Lower leg skin (tissue), 4 donors: ENCODE measurements around the gene CRISPLD2. TPM values are rescaled to one million over a fixed set of nuclear protein-coding genes. Genes with fewer than 3 reads are reported as not detected.

Source experiments
- DNase-seq, 2 donors: peaks; one replicate each; pipeline ENCODE4 v3.0.0-alpha.2; 2019; ENCODE audit warnings: low spot score in 2 of 2
- H3K4me3 ChIP-seq: fragments of 200-600 bp; sonication (generic); 2 replicates; pipeline ENCODE4 v1.5.1; 2017; ENCODE audit warnings: mild to moderate bottlenecking, low read depth; ENCODE audit not compliant: poor library complexity, severe bottlenecking
- CTCF ChIP-seq, 3 donors: fragments of 450-650 bp; IDR thresholded peaks; one replicate each; pipeline ENCODE4 v1.5.1; 2016; ENCODE audit warnings: antibody characterized with exemption in 3 of 3, mild to moderate bottlenecking in 3 of 3, moderate library complexity in 2 of 3
- POLR2A ChIP-seq, 2 donors: fragments of 450-650 bp; IDR thresholded peaks; one replicate each; pipeline ENCODE4 v1.6.1; 2016 to 2017; ENCODE audit warnings: antibody characterized with exemption in 2 of 2, mild to moderate bottlenecking in 1 of 2, moderate library complexity in 1 of 2
- WGBS, 2 donors: methylation state at CpG; one replicate each; pipeline ENCODE4 v1.1.5; 2018; 5-methylcytosine and 5-hydroxymethylcytosine counted together
- intact Hi-C: fragments of 100-400 bp; cut with DNase I; formaldehyde crosslinking; loops from one replicate; pipeline ENCODE4 v1.15.0; 2023; ENCODE audit warnings: low total_unique reads
- total RNA-seq, 4 donors: library from RNA; depleted of rRNA; stranded (reverse); fragments of >200 nt; gene quantifications; one replicate each; pipeline ENCODE4 v1.1.0, GENCODE V29; 2016

The CRISPLD2 gene
- total RNA-seq, 4 donors from 2014 or later, result 48.0 to 105 (median 69.5) TPM

GRCh38 chr16:84861671-84862070 lies 41.9 kb downstream of the CRISPLD2 start:
- WGBS, 2 donors, result 93 to 97% methylated on average over 7 of the region's 7 CpGs
- no peak overlapping the region for H3K4me3 ChIP-seq
- DNase-seq, result no peak
- intact Hi-C loops, result no loop called here
- no peak for TF ChIP-seq CTCF (IDR thresholded peaks at IDR 0.05)

GRCh38 chr16:84862804-84863480 lies 43.2 kb downstream of the CRISPLD2 start:
- intact Hi-C loops, result no loop called here
- no peak overlapping the region for H3K4me3 ChIP-seq
- WGBS, 2 donors, result 81 to 86% methylated on average over 8 of the region's 8 CpGs
- no peak for DNase-seq
- TF ChIP-seq POLR2A (IDR thresholded peaks at IDR 0.05) (no peak), CTCF (IDR thresholded peaks at IDR 0.05) (no peak)

GRCh38 chr16:84863481-84863814 lies 43.7 kb downstream of the CRISPLD2 start:
- TF ChIP-seq CTCF (IDR thresholded peaks at IDR 0.05), result no peak
- TF ChIP-seq POLR2A (IDR thresholded peaks at IDR 0.05), result no peak
- intact Hi-C loops, result no loop called here
- no peak overlapping the region for H3K4me3 ChIP-seq
- 95% methylated on average over 8 of the region's 8 CpGs for WGBS, 2 donors
- DNase-seq, result no peak

GRCh38 chr16:84864326-84864955 lies 44.7 kb downstream of the CRISPLD2 start:
- H3K4me3 ChIP-seq, result no peak overlapping the region
- 89 to 90% methylated on average over 13 of the region's 13 CpGs for WGBS, 2 donors
- no peak for DNase-seq
- intact Hi-C loops, result no loop called here
- TF ChIP-seq POLR2A (IDR thresholded peaks at IDR 0.05) (no peak), CTCF (IDR thresholded peaks at IDR 0.05) (no peak)

GRCh38 chr16:84867696-84868095 lies 47.9 kb downstream of the CRISPLD2 start:
- TF ChIP-seq CTCF (IDR thresholded peaks at IDR 0.05) (no peak), POLR2A (IDR thresholded peaks at IDR 0.05) (no peak)
- no peak overlapping the region for H3K4me3 ChIP-seq
- DNase-seq, result no peak
- 83 to 93% methylated on average over 9 of the region's 9 CpGs for WGBS, 2 donors
- intact Hi-C loops, result no loop called here

GRCh38 chr16:84868328-84868727 lies 48.5 kb downstream of the CRISPLD2 start:
- TF ChIP-seq POLR2A (IDR thresholded peaks at IDR 0.05) (no peak), CTCF (IDR thresholded peaks at IDR 0.05) (no peak)
- no peak overlapping the region for H3K4me3 ChIP-seq
- no peak for DNase-seq
- WGBS, 2 donors, result 82 to 87% methylated on average over 9 of the region's 9 CpGs
- intact Hi-C loops, result no loop called here
